Fibroblast of skin of right biceps (primary cell): Measurements from ENCODE around the gene XPR1.

ENCODE experiments used
- DNase-seq: peaks from one replicate; pipeline ENCODE4 v3.0.0-alpha.2; 2013

The XPR1 gene

DNA sequence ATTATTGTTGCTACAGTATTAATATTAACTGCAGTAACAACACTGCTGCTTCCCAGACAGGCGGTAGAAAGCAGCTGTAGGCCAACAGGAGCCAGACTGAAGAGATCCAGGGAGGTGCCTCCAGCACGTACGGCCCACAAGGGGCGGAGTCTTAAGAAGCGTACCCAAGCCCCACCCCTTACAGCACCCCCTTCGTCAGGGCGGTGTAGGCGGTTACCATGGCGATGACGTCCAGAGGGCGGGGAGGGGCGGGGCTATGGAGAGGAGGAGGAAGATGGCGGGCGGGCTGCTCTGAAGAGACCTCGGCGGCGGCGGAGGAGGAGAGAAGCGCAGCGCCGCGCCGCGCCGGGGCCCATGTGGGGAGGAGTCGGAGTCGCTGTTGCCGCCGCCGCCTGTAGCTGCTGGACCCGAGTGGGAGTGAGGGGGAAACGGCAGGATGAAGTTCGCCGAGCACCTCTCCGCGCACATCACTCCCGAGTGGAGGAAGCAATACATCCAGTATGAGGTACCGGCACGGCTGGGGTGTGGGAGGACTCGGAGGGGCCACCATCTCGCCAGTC is at the start of gene XPR1:
Gene XPR1, plus strand, starts transcription at position 257 of the 560 bp plus-strand sequence. Its CDS starts 180 bp downstream, at position 437.
- DNase-seq, result peak; percentile 98

DNA sequence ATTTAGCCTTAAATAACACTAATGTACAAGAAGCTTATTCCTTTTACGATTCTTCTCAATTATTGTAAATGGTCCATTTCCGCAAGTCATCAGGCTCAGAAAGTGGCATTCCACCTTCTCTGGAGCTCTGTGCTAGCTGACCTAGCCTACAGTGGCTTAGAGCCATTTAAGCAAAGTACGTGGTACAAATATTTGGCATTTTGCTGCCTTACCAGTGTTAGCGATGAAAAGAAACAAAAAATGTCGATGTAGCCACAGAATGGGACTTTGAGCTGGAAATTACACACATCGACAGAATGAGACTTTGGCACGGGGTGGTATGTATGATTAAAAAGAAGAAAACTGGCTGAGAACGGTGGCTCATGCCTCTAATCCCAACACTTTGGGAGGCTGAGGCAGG is 47.0 kb upstream of the XPR1 start:
- DNase-seq, result no peak

DNA sequence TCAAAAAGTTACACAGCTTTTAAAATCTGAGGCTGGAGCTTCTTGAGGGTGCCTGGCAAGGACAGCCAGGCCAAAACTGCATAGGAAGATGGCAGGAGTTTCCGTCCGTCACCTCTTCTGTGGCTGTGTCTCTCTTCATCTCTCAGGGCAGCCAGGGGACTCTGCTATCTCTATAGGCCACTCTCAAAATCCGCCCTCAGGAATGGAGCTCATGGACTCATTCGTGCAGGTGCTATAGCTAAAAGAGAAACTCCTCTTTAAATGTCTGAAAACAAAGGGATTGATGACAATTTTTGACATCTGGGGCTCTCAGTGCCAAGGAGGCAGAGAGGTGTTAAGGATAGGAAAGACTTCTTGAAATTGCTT is 45.8 kb upstream of the XPR1 start:
- DNase-seq, result no peak

DNA sequence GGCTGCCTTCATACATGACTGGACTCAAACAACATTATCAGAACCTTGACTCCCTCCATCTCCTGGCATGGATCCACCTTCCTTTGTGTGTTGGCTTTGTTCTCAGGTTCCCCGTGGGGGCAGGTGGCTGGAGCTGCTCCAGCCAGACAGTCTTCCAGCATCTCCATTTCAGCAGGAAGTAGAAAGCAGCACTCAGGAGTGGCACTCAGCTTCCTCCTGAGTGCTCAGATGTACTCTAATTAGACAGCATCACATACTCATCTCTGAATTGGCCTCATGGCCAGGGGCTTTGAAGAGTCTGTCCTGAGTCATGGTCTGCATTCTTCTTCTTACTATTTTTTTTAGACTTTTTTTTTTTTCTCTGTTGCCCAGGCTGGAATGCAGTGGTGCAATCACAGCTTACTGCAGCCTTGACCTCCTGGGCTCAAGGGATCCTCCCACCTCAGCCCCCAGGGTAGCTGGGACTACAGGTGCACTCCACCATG is 45.1 kb upstream of the XPR1 start:
- peak; percentile 76 for DNase-seq

DNA sequence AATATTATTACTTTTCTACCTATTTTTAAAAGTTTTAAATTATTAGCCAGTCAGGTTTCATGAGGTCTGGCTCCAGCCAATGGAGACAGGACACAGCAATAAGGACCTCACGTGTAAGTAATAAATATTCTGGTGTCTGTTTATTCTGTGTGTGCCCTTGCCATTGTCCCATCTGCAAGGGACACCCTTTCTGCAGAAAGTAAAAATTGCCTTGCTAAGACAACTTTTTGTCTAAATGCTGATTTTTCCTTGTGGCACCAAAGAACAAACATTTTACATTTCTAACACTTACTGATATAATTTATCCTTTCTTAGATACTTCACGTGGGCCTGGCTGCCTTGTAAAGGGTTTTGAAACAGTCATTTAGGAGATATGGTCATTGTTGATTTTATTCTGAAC is 43.7 kb upstream of the XPR1 start:
- no peak for DNase-seq

DNA sequence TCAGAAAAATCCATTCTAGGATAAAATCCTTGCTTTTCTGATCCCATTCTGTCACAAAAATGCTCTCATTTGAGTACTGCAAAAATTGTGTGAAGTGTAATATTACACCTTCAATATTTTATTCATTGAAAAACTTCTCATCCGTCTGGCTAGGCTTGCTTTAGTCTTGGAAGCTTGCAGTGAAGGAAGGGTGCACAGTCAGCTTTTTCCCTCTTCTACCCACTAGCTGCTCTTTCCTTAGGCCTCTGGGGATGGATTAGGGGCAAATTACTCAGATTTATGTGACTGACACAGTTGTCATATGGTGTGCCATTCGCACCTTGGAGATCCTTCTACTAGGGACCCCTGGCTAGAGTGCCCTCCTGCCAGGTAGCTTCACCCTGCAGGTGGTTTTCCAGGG is 40.9 kb upstream of the XPR1 start:
- no peak for DNase-seq

DNA sequence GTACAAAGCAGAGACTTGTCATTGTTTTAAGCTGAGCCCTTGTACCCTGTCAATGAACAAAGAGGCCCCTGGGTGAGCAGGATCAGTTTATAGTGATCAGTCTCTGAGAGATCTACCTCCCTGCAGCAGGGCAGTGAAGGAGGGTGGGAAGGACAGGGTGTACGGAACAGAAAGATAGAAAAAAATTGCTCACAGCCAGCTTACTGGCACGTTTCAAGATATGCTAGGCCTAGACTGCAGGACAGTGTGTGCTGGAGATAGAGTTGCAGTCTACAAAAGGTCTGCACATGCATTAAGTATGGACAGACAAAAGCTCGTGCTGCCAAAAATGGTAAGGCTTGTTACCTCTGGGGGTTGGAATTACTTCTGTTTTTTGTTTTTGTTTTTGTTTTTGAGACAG is 38.4 kb upstream of the XPR1 start:
- DNase-seq, result no peak

DNA sequence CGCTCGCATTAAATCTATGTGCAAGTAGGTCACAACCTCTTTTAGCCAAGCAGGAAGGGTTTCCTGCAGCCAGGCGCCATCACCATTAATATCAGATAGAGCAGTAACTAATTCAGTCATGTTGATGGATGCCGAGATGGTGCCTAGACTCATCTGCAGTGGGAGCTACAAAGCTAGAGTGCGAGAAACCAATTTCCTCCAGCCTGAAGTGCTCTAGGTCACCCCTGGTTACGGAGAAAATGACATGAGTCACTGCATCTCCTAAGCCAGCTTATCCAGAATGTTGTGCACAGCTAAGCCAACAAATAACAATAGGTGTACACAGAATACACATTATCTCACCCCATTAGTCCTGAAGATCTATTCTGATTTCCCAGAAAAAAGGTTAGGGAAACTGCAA is 37.1 kb upstream of the XPR1 start:
- no peak for DNase-seq

DNA sequence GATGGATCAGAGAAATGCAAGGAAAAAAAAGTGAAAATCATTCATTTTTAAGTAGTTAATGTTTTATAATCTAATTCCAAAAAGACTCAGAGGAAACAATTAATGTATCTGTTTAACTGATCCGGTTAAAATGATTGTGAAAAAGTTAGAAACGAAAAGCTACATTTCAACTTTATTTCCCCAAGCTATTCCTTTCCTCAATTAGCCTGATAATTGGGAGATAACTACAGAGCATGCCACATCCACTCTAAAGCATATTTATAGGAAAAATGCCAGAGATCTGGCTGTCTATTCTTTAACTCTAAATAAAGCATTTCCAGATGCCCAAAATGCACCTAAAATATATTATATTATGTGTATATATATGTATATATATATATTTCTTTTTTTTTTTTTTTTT is 35.9 kb upstream of the XPR1 start:
- DNase-seq, result no peak

DNA sequence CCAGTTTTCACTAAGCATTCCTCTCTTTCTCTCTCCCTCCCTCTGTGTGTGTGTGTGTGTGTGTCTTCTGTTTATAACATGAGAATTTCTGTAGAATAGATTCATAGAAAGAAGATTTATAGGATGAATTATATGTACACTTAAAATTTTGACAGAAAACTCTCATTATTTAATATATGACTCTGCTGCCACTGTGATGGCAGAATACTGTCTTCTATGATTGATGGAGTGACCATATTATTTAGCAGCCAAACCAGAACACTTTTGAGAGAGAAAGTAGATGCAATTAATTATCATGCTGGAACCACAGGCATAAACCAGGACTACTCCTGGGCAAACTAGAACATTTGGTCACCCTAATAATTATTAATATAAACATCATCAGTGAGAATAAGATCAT is 34.3 kb upstream of the XPR1 start:
- no peak for DNase-seq

DNA sequence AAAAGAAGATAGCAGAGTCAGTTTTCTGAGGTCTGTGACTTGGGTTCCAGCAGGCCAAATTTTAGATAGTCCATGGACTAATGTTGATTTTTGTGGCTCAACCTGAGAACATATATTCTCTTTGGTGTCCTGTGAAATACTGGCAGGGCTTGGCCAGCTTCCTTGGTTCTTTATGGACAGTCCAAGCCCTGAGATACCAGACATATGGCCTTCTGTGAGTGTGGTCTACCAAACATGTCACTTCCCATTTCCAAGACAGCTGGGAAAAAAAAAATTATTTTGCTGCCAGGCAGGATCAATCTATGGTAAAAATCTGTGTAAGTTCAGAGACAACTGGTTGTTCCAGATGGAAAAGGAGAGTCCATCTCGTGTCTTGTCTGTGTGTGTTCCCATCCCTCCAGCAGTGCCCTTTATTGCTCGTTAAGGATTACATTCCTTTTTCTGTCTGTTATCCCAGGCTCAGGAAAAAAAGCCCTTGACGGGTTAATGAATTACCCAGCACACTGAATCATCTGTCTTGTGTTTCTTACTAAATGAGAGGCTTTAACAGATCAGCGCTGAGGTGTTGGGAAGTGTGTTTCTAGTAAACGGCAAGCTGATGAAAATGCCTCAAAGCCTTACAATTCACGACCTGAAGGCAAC is 33.4 kb upstream of the XPR1 start:
- no peak for DNase-seq

DNA sequence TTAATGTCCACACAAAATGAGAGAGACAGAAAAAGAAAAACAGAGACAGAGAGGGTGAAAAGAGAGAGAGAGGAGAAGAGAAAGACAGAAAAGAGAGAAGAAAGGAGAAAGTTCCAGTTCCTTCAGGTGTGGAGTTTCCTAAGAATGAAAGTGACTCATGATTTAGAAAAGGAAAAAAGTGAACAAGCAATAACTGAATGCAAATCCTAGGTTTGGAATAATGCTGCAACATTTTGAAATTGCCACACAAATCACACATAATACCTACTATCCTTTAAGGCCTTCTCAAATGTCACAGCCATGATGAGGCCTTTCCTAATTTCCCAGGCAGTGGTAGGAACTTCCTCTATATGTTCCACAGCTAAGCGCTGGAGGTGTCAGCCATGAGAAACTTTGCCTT is 31.5 kb upstream of the XPR1 start:
- no peak for DNase-seq

DNA sequence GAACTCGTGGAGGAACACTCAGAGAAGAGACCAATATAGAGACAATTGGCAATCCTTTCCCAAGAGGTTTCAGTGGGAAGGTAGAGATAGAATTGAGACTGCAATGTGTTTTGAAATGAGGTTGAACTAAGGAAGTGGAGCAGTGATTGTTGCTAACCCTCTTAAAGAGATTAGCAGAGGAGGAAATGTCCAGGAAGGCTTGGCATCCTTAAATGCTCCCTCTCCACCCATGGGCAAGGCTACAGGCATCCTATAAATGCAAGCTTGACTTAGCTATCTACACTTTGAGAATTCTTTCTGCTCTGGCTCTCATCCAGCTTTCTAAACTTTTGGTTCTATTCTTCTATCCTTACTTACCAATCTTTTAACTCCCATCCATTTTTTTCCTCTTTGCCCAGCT is 30.3 kb upstream of the XPR1 start:
- DNase-seq, result no peak

DNA sequence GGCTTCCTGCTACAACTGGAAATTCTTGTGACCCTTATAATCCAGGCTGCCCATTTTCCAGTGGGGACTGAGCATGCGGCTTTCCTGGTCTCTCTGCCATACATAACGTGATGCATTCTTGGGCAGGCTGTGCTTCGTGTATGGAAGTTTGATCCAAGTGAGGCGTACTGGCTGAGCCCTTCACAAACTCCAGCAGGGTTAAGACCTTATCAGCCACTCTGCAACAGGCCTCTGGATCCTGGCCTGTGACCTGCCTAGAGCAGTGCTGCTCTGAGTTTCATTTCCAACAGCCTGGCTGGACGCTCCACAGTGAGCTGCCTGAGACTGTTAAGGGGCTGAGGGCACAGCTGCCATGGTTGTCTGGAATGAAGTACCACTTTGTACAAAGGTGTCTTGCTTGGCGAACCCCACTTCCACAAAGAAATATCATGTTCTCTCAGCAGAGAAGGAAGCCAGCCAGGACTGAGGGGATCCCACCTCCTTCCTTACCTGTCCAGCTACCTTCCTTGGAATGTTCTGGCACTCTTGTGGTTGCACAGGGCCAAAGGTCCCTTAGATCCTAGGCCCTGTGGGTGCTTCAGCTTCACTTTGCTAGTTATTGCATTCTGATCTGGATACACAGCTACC is 28.5 kb upstream of the XPR1 start:
- DNase-seq, result no peak

DNA sequence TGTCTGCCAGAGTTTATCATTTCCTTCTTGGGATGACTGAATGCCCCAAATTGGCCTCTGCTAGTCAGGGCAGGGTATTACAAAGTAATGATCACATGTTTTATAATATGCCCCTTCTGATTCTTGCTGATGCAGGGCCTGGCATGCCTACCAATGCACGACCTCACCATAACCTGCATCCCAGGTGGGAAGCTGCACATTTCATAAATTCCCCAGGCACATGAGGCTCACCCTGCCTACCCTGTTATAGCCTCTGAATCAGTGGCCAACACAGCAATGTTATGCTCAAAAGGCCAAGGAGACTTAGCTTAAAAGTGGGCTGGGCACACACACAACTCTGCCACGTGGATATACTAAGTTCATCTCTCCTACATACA is 28.0 kb upstream of the XPR1 start:
- DNase-seq, result no peak

DNA sequence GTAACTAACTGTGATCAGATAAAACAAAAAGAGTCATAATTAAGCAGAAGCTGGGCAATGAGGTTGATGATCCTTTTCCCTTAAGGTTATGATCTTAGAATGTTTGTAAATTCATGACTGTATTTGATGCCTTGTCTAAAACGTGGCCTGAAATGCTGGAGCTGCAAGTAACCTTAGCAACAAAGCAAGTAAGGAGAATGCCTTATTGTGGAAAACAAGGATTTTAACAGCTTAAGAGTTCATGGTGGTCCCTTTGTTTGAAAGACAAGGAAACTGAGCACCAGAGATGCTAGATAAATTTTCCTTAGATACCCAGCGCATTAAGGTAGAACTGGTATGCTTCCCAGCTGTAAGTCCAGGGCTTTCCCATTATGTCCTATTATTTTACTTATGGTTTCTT is 25.7 kb upstream of the XPR1 start:
- no peak for DNase-seq

DNA sequence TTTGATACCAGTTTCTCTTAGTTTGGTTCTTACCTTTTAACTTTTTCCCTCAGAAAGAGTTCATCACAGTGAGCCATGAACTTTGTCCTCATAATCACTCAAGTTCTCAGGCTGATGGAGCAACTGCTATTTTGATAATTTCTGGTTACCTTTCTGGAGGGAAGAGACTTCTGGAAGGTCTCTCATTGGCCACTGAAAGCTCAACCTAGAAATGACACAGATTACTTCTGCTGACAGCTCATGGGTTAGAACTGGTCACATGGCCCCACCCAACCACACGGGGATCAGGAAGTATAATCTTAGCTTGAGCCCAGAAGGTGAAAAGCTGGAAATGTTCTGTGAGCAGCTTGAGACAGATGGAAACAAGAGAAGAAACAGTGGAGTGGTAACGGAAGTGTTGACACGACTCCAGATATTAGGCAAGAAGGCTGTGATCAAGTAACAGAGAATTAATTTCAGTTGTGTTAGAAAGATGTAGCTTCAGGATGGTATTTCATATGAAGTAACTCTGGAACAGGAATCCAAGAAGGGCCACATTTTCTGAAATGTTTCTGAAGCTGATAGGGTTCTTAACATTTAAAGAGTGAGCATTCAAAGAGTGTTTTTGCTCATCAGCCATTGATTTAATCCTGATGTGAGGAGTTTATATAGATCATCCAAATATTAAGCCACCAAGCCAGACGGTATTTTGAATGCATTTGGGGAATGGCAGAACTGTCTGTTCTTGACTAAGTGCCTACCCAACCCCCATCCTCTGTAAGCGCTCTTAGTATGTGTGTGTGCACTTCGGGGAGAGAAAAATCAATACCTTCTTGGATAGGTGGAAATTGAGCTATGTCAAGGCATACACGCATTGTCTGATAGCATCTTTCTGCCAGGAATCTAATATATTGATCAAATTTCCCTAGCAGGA is 21.9 kb upstream of the XPR1 start:
- peak; percentile 24 for DNase-seq

DNA sequence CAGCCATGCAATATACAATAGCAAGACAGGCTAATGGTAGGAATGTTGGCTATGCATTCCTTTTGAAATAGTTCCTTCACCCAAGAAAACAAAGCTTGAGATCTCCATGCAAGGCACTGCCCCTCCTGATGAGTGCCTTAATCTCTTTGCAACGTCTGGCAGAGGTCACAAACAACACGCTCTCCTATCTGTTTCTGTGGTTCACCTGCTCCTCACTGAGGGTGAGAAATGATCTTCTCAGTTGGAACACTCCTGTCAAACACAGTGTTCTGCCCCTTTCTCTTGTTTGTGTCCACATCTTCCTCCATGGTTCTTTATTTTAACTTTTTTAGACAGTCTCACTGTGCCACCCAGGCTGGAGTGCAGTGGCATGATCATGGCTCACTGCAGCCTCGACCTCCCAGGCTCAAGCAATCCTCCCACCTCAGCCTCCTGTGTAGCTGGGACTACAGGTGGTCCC is 21.2 kb upstream of the XPR1 start:
- peak; percentile 18 for DNase-seq

DNA sequence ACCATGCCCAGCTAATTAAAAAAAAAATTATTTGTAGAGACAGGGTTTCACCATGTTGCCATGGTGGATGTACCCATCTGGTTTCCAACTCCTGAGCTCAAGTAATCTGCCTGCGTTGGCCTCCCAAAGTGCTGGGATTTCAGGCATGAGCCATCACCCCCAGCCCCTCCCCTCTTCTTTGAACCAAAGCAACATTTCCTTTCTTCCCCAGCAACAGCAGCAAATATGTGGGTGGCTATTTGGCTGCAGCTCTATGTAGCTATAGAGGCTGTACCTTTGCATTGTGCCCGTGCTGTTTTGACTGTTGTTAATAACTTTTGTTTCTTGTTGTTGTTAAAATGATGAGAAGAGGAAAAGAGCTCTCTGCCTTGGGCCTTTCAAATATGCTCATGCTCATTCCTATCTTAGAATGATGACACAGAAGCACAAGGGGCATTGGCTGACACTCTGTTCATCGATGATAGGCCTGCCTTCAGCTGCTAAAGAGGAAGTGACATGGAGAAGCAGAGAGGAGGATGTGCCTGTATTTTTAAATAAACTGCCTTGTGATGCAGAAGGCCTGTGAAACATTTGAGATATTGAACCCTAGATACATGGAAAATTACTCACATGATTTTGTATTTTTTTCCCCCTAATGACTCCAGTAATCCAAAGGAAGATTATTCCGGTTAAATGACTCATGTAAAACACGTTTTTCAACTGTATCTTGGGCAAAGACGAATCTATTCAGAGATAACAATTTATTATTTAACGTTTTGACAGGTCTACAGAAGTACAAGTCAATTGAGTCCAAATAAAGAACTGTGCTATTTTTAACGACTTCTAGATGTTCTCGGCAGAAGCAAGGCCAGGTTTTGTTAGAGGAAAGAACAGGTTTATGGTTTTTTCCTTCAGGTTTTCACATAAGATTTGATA is 20.5 kb upstream of the XPR1 start:
- DNase-seq, result peak; percentile 56

DNA sequence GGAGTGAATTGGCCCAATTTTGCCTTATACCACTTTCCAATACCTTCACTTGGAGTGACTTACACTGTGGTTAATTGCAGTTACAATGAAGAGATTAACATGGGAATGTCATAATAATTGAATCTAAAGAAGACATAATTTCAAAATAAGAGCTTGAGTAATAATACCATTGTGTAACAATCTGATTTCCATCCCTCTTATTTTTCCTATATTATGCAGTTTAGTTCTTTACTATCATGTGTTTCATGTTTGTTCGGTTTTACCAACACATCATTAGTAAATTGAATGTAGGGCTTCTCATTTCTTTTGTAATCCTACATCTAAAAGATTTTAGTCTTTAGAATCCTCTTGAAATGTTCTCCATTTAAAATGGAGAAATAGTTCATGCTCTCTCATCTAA is 19.2 kb upstream of the XPR1 start:
- no peak for DNase-seq

DNA sequence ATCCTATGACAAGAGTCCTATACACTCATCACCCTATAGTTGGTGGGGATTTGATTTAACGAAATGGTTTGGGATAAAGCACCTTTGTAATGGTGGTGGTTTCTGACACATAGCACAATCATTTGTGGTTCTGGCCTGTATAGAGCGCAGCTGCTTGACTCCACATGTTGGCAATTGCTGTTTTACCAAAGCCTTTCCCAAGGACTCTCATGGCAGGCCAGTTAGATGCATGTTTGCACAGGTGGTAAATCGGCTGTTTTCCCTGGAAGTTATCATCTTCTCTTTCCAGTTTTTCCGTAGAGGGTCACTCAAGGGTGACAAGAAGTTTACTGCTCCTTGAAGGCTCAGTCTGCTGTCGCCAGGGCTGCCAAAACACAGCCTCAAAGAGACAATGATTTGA is 17.1 kb upstream of the XPR1 start:
- DNase-seq, result no peak

DNA sequence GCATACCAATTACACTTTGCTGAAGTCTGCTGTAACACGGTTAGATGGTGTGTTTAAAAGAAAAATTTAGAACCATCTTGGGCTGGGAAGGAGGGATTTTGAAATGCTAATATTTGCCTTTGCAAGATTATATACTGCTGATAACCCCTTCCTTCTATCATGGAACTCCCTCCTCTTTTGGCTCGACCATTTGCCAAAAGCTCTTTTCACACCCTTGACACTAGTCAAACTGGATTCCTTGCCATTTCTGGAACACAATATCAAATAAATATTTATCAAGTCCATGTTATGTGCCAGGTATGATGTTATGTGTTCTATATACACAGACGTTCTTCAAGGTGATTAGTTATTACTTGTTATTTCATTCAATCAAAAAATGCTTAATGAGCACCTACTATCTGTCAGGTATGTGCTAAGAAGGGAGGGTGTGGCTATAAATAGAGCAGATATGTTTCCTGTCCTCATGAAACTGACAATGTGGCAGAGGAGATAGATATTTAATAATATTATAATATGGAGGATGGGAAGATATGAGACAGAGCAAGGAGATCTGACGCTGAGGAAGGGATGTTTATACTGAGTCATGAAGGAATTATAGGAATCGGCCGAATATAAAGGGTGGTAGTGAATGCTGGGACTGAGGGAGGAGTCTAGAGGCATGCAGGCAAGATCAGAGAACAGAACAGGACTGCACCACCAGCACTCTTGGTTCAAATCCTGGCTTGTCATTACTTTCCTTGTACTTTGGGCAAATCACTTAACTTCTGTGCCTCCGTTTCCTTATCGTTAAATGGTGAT is 16.1 kb upstream of the XPR1 start:
- DNase-seq, result no peak
